Measurements from ENCODE around the gene COL7A1. TPM values are rescaled to one million over a fixed set of nuclear protein-coding genes. Genes with fewer than 3 reads are reported as not detected.

Gene COL7A1
- total RNA-seq, 1 experiment from 2014 or later: 8.1 TPM

GRCh38 chr3:48543271-48543866 lies 51.8 kb downstream of the COL7A1 start:
- Mint-ChIP-seq H3K4me3 (no peak overlapping the region), H3K27me3 (ENCODE audit: low read depth) (no peaks in the 10 kb centered on the region), H3K9me3 (no peaks in the 10 kb centered on the region), H3K27ac (peak overlapping the region; percentile 43; the same call in 1 of the 2 replicates), H3K4me1 (no peaks in the 10 kb centered on the region), H3K36me3 (peaks cover 56% of the 10 kb centered on the region)
- TF ChIP-seq TCF7 (CRISPR knock-in tag; IDR thresholded peaks at IDR 0.05; ENCODE audit: low read depth): no peak
- TF ChIP-seq JAZF1 (CRISPR knock-in tag; IDR thresholded peaks at IDR 0.05): no peak
- no peak for TF ChIP-seq RORB (CRISPR knock-in tag; IDR thresholded peaks at IDR 0.05)
- no peak for TF ChIP-seq ETV6 (CRISPR knock-in tag; IDR thresholded peaks at IDR 0.05)
- no peak for TF ChIP-seq STAT6 (CRISPR knock-in tag; conservative IDR thresholded peaks at IDR 0.05; ENCODE audit: low read depth)
- TF ChIP-seq ZNF138 (CRISPR knock-in tag; conservative IDR thresholded peaks at IDR 0.05): no peak
- TF ChIP-seq FOXK1 (CRISPR knock-in tag; IDR thresholded peaks at IDR 0.05): no peak
- no peak for TF ChIP-seq NFYB (CRISPR knock-in tag; conservative IDR thresholded peaks at IDR 0.05; ENCODE audit: low read depth)
- TF ChIP-seq ZNF532 (CRISPR knock-in tag; IDR thresholded peaks at IDR 0.05; ENCODE audit: borderline replicate concordance): no peak
- TF ChIP-seq ZBTB21 (CRISPR knock-in tag; IDR thresholded peaks at IDR 0.05; ENCODE audit: borderline replicate concordance): no peak
- TF ChIP-seq KAT7 (CRISPR knock-in tag; IDR thresholded peaks at IDR 0.05; ENCODE audit: borderline replicate concordance): no peak
- TF ChIP-seq GRHL2 (CRISPR knock-in tag; IDR thresholded peaks at IDR 0.05; ENCODE audit: insufficient replicate concordance, severe bottlenecking): no peak
- CTCF ChIA-PET: interaction anchor here (1.3 kb wide), 1 partner anchor 107 kb away, joined by 4 read pairs; no protein-coding TSS in a partner anchor
- POLR2A ChIA-PET: no interaction called here
- no peak for ATAC-seq
- DNase-seq (ENCODE audit: low spot score): no peak

- no peaks in the 10 kb centered on the region for H3K4me1 Mint-ChIP-seq
- DNase-seq (ENCODE audit: low spot score): no peak
- CTCF ChIA-PET: interaction anchor here (1.3 to 2.8 kb wide), 2 partner anchors 11 to 66 kb away, joined by 3 to 16 read pairs; no protein-coding TSS in a partner anchor
- ATAC-seq: no peak
- H3K27me3 Mint-ChIP-seq (ENCODE audit: low read depth): no peaks in the 10 kb centered on the region
- H3K9me3 Mint-ChIP-seq: no peaks in the 10 kb centered on the region
- no peak for TF ChIP-seq JAZF1 (CRISPR knock-in tag; IDR thresholded peaks at IDR 0.05)
- POLR2A ChIA-PET: no interaction called here
- H3K27ac Mint-ChIP-seq: no peak overlapping the region
- no peak overlapping the region for H3K4me3 Mint-ChIP-seq
- peaks cover 67% of the 10 kb centered on the region for H3K36me3 Mint-ChIP-seq
Measured at GRCh38 chr3:48538451-48538850, 56.7 kb downstream of the COL7A1 start.

GRCh38 chr3:48536785-48537184 lies 58.3 kb downstream of the COL7A1 start:
- Mint-ChIP-seq H3K4me3 (no peak overlapping the region), H3K4me1 (no peaks in the 10 kb centered on the region), H3K27ac (no peak overlapping the region), H3K9me3 (no peaks in the 10 kb centered on the region), H3K27me3 (ENCODE audit: low read depth) (no peaks in the 10 kb centered on the region), H3K36me3 (peaks cover 64% of the 10 kb centered on the region)
- ChIA-PET CTCF (interaction anchor here (0.9 to 1.5 kb wide), 3 partner anchors 12 to 101 kb away, joined by 3 to 5 read pairs (median 5); no protein-coding TSS in a partner anchor), POLR2A (interaction anchor here (0.5 kb wide), 1 partner anchor 33 kb away, joined by 4 read pairs; no protein-coding TSS in a partner anchor)
- no peak for DNase-seq (ENCODE audit: low spot score)
- TF ChIP-seq GRHL2 (CRISPR knock-in tag; IDR thresholded peaks at IDR 0.05; ENCODE audit: insufficient replicate concordance, severe bottlenecking) (no peak), MAX (CRISPR knock-in tag; IDR thresholded peaks at IDR 0.05) (no peak), OVOL2 (CRISPR knock-in tag; IDR thresholded peaks at IDR 0.05; ENCODE audit: borderline replicate concordance) (no peak), MXD4 (CRISPR knock-in tag; IDR thresholded peaks at IDR 0.05; ENCODE audit: borderline replicate concordance) (no peak), SMAD4 (CRISPR knock-in tag; IDR thresholded peaks at IDR 0.05) (no peak), TEAD1 (CRISPR knock-in tag; IDR thresholded peaks at IDR 0.05) (no peak), E2F5 (CRISPR knock-in tag; IDR thresholded peaks at IDR 0.05) (no peak), GTF2I (CRISPR knock-in tag; conservative IDR thresholded peaks at IDR 0.05) (no peak)
- no peak for ATAC-seq
